ENCODE measurements around the gene AGFG1.

The AGFG1 gene

DNA sequence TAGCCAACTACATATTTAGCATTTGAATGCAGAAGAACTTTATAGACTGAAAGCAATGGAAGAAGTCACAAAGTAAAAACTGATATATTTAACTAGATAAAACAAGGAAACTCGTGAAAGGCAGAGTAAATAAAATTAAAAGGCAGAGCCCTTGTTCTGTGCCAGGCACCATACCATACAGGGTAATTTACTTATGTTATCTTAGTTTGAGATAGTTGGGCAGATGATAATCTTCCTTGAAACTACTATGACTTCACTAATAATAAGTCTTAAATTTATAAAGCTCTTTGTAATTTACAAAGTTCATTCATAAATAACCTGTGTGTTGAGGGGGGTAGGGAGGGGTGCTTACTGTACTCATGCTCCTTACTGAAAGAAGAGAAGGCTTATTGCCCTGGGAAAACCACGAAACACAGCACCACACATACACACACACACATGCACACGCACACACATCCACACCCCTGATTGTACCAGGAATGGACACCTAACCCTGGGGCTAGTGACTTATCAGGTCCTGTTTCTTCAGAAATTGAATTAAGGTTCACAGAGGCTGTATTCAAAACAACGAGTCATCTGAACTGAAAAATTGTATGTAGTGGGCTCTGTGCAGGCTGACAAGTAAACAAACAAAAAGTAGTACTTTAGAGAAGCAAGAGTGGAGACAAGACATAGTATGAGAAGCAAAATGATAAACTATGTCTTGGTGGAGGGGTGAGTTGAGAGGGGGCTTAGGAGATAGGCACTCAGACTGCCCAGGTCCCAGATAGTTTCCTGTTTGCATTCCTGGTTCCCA, 38.1 kb downstream of the AGFG1 start:
- Histone ChIP-seq H3K4me3 (replicated peaks; ENCODE audit: insufficient read depth, low read length) (no peak overlapping the region), H3K27me3 (ENCODE audit: insufficient read depth, poor library complexity, severe bottlenecking) (no peaks in the 10 kb centered on the region), H3K27ac (replicated peaks) (no peak overlapping the region)
- TF ChIP-seq, protein P1, sequence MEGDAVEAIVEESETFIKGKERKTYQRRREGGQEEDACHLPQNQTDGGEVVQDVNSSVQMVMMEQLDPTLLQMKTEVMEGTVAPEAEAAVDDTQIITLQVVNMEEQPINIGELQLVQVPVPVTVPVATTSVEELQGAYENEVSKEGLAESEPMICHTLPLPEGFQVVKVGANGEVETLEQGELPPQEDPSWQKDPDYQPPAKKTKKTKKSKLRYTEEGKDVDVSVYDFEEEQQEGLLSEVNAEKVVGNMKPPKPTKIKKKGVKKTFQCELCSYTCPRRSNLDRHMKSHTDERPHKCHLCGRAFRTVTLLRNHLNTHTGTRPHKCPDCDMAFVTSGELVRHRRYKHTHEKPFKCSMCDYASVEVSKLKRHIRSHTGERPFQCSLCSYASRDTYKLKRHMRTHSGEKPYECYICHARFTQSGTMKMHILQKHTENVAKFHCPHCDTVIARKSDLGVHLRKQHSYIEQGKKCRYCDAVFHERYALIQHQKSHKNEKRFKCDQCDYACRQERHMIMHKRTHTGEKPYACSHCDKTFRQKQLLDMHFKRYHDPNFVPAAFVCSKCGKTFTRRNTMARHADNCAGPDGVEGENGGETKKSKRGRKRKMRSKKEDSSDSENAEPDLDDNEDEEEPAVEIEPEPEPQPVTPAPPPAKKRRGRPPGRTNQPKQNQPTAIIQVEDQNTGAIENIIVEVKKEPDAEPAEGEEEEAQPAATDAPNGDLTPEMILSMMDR (IDR thresholded peaks at IDR 0.05; ENCODE audit: insufficient read depth, low read length): no peak
- no peak for TF ChIP-seq SPI1 (IDR thresholded peaks at IDR 0.05; ENCODE audit: borderline replicate concordance, low read depth)
- TF ChIP-seq GABPA (IDR thresholded peaks at IDR 0.05; ENCODE audit: low read depth): no peak
- TF ChIP-seq, protein P2, sequence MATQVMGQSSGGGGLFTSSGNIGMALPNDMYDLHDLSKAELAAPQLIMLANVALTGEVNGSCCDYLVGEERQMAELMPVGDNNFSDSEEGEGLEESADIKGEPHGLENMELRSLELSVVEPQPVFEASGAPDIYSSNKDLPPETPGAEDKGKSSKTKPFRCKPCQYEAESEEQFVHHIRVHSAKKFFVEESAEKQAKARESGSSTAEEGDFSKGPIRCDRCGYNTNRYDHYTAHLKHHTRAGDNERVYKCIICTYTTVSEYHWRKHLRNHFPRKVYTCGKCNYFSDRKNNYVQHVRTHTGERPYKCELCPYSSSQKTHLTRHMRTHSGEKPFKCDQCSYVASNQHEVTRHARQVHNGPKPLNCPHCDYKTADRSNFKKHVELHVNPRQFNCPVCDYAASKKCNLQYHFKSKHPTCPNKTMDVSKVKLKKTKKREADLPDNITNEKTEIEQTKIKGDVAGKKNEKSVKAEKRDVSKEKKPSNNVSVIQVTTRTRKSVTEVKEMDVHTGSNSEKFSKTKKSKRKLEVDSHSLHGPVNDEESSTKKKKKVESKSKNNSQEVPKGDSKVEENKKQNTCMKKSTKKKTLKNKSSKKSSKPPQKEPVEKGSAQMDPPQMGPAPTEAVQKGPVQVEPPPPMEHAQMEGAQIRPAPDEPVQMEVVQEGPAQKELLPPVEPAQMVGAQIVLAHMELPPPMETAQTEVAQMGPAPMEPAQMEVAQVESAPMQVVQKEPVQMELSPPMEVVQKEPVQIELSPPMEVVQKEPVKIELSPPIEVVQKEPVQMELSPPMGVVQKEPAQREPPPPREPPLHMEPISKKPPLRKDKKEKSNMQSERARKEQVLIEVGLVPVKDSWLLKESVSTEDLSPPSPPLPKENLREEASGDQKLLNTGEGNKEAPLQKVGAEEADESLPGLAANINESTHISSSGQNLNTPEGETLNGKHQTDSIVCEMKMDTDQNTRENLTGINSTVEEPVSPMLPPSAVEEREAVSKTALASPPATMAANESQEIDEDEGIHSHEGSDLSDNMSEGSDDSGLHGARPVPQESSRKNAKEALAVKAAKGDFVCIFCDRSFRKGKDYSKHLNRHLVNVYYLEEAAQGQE (IDR thresholded peaks at IDR 0.05; ENCODE audit: insufficient replicate concordance, low read depth): no peak
- TF ChIP-seq POLR2AphosphoS5 (IDR thresholded peaks at IDR 0.05; ENCODE audit: low read depth): no peak
- DNase-seq (ENCODE audit: low read depth in 1 of 2, low spot score in 1 of 2): no peak

DNA sequence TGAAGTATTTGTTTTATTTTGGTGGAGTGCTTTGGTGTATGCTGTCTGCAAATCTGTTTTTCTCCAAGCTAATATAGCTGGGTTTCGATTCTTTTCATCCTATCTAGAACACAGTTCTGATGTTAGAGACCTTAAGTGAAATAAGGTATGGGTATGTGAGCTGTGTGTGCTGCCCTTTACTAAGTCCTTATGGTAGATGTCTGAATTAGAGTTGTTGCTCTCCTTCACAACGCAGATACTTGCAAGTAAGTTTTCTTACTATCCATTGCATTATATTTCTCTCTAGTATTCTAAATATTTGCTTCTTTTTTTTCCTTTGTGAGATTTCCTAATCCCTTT, 38.6 kb downstream of the AGFG1 start:
- Histone ChIP-seq H3K27ac (replicated peaks) (no peak overlapping the region), H3K4me3 (replicated peaks; ENCODE audit: insufficient read depth, low read length) (no peak overlapping the region), H3K27me3 (ENCODE audit: insufficient read depth, poor library complexity, severe bottlenecking) (no peaks in the 10 kb centered on the region)
- DNase-seq (ENCODE audit: low read depth in 1 of 2, low spot score in 1 of 2): no peak
- TF ChIP-seq SPI1 (IDR thresholded peaks at IDR 0.05; ENCODE audit: borderline replicate concordance, low read depth) (no peak), POLR2AphosphoS5 (IDR thresholded peaks at IDR 0.05; ENCODE audit: low read depth) (no peak)
- TF ChIP-seq, protein P2 (IDR thresholded peaks at IDR 0.05; ENCODE audit: insufficient replicate concordance, low read depth): no peak
- TF ChIP-seq, protein P1 (IDR thresholded peaks at IDR 0.05; ENCODE audit: insufficient read depth, low read length): no peak

DNA sequence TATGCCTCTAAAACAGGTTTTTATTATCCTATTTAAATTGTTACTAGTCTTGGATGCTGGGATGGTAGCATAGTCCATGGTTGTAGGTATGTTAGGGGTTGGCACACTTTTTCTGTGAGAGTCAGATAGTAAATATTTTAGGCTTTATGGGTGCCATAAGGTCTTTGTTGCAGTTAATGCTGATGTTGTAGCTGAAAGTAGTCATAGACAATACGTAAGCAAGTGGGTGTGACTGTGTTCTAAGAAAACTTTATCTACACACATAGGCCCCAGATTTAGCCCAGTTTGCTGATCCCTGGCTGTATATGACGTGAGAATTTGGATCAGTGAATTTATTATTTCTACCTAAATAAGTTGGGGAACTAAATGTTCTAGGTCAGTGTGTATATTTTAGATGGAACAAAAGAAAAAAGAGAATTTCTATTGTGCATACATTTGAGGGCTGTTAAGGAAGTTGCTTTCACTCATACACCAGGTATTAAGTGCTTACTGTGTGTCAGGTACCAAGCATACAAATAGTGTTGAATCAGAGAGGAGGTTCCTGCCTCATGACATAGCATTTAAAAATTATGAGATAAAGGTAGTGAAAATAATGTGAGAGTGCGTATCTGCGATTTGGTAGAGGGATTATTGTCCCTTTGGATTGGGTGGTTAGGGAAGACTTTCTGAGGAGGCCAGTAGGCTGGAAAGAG, 39.4 kb downstream of the AGFG1 start:
- H3K27ac ChIP-seq (replicated peaks): no peak overlapping the region
- H3K4me3 ChIP-seq (replicated peaks; ENCODE audit: insufficient read depth, low read length): no peak overlapping the region
- TF ChIP-seq GABPA (IDR thresholded peaks at IDR 0.05; ENCODE audit: low read depth) (no peak), SPI1 (IDR thresholded peaks at IDR 0.05; ENCODE audit: borderline replicate concordance, low read depth) (no peak), POLR2AphosphoS5 (IDR thresholded peaks at IDR 0.05; ENCODE audit: low read depth) (no peak)
- TF ChIP-seq, protein P1 (IDR thresholded peaks at IDR 0.05; ENCODE audit: insufficient read depth, low read length): no peak
- TF ChIP-seq, protein P2 (IDR thresholded peaks at IDR 0.05; ENCODE audit: insufficient replicate concordance, low read depth): no peak
- no peaks in the 10 kb centered on the region for H3K27me3 ChIP-seq (ENCODE audit: insufficient read depth, poor library complexity, severe bottlenecking)
- no peak for DNase-seq (ENCODE audit: low read depth in 1 of 2, low spot score in 1 of 2)
